Transverse colon (tissue), 4 donors: ENCODE data around the gene DEF6.

Experiments used
- CTCF ChIP-seq, 5 experiments: fragments of 200-600 bp in 3 of 5; fragments of 450-650 bp in 2 of 5; sonication (generic) in 3 of 5; IDR thresholded peaks; 1 replicate in 2 of 5; 2 replicates in 3 of 5; pipeline ENCODE4 v1.5.1; 2016 to 2017; ENCODE audit warnings: antibody characterized with exemption in 5 of 5, inconsistent platforms in 3 of 5, mild to moderate bottlenecking in 2 of 5, moderate library complexity in 1 of 5
- EP300 ChIP-seq: sonication (generic); formaldehyde crosslinking; IDR thresholded peaks from one replicate; pipeline ENCODE4 v1.6.1; 2017; ENCODE audit warnings: antibody characterized with exemption, low read depth
- POLR2A ChIP-seq: fragments of 450-650 bp; IDR thresholded peaks from one replicate; pipeline ENCODE4 v1.6.1; 2016; ENCODE audit warnings: antibody characterized with exemption, mild to moderate bottlenecking, moderate library complexity
- POLR2AphosphoS5 ChIP-seq, 3 donors: sonication (generic); formaldehyde crosslinking; IDR thresholded peaks; one replicate each; pipeline ENCODE4 v1.6.1; 2016; ENCODE audit warnings: antibody characterized with exemption in 3 of 3

GRCh38 chr6:35312076-35312800 lies 14.6 kb downstream of the DEF6 start:
- TF ChIP-seq EP300 (no peak), CTCF (IDR thresholded peaks at IDR 0.05) (no peak), POLR2A (no peak), POLR2AphosphoS5 (IDR thresholded peaks at IDR 0.05) (no peak)
